Measurements from ENCODE around the gene INSYN2B. TPM values are rescaled to one million over a fixed set of nuclear protein-coding genes. Genes with fewer than 3 reads are reported as not detected.

Gene INSYN2B
- total RNA-seq, 3 donors from 2014 or later (not counting 1 experiment from before 2014, with no cell fraction given): not detected

DNA sequence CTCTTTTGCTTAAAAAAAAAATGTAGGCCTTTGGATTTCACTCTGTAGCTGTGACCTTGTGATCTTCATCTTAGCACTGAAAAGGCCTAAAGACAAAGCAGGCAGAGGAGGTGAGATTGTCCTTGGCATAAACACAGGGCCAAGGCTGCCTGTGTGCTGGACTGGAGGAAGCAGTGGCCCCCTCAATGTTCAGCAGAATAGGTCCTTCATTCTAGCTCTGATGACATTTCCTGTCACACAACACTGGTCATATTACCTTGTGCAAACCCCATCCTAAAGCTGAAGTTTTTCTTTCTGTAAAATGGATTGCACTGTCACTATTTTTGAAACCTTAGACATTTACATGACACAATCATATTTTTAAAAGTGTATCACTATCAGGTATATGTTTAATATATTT, 147.4 kb downstream of the INSYN2B start:
- Histone ChIP-seq H3K27me3 (ENCODE audit: control insufficient read depth, insufficient read depth, low read length) (no peaks in the 10 kb centered on the region), H3K36me3 (ENCODE audit: control insufficient read depth, insufficient read depth, low read length) (peaks cover 3% of the 10 kb centered on the region), H3K4me3 (ENCODE audit: low read length) (no peak overlapping the region), H3K27ac (ENCODE audit: low read length) (no peak overlapping the region), H3K4me1 (ENCODE audit: control insufficient read depth, insufficient read depth, low read length) (peaks cover 2% of the 10 kb centered on the region), H3K9me3 (ENCODE audit: control insufficient read depth, insufficient read depth, low read length) (no peaks in the 10 kb centered on the region)
- Mint-ChIP-seq H3K27me3 (ENCODE audit: low read depth in 2 of 2) (no peaks in the 10 kb centered on the region), H3K36me3 (no peaks in the 10 kb centered on the region), H3K4me1 (peaks cover 38 to 41% of the 10 kb centered on the region in 2 donors), H3K27ac (peak overlapping the region; percentile 64 to 72), H3K9me3 (no peaks in the 10 kb centered on the region), H3K4me3 (no peak overlapping the region)
- DNase-seq: no peak
- no peak for ATAC-seq
- TF ChIP-seq CTCF (IDR thresholded peaks at IDR 0.05): no peak
- intact Hi-C loops (cut with micrococcal nuclease): no loop called here

- WGBS (ENCODE audit: insufficient coverage): 88% methylated on average over 3 of the region's 3 CpGs
- DNase-seq (no peak), ATAC-seq (no peak)
- H3K27me3 ChIP-seq (ENCODE audit: control insufficient read depth, insufficient read depth, low read length): no peaks in the 10 kb centered on the region
- no peak for TF ChIP-seq CTCF (IDR thresholded peaks at IDR 0.05)
- Mint-ChIP-seq H3K27me3 (ENCODE audit: low read depth in 2 of 2) (no peaks in the 10 kb centered on the region), H3K9me3 (no peaks in the 10 kb centered on the region), H3K36me3 (no peaks in the 10 kb centered on the region), H3K4me3 (no peak overlapping the region), H3K27ac (peak overlapping the region; percentile 64 to 72), H3K4me1 (peaks cover 38 to 43% of the 10 kb centered on the region in 2 donors)
- H3K27ac ChIP-seq (ENCODE audit: low read length): no peak overlapping the region
- H3K9me3 ChIP-seq (ENCODE audit: control insufficient read depth, insufficient read depth, low read length): no peaks in the 10 kb centered on the region
- H3K4me3 ChIP-seq (ENCODE audit: low read length): no peak overlapping the region
- intact Hi-C loops (cut with micrococcal nuclease): no loop called here
- peaks cover 2% of the 10 kb centered on the region for H3K4me1 ChIP-seq (ENCODE audit: control insufficient read depth, insufficient read depth, low read length)
- H3K36me3 ChIP-seq (ENCODE audit: control insufficient read depth, insufficient read depth, low read length): peaks cover 3% of the 10 kb centered on the region
Observed at GRCh38 chr5:169832304-169832703, 148.0 kb downstream of the INSYN2B start.

DNA sequence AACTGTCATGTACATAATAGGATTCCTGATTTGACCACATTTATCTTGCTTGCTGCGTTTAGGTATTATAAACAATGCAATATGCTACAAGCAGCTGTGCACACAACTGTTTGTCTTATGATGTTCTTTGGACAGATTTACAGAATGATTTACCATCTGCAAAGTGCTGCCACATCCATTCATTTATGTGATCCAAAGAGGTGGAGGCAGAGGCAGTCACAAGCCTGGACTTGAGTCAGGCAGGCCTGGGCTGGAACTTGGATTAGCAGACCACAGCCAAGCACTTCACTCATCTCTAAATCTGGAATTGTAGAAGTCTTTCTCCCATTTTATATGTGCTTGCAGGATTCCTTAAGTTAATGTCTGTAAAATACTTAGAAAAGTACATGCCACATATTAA, 149.0 kb downstream of the INSYN2B start:
- intact Hi-C loops (cut with micrococcal nuclease): no loop called here
- DNase-seq (no peak), ATAC-seq (no peak)
- H3K27me3 ChIP-seq (ENCODE audit: control insufficient read depth, insufficient read depth, low read length): no peaks in the 10 kb centered on the region
- H3K4me3 ChIP-seq (ENCODE audit: low read length): no peak overlapping the region
- no peaks in the 10 kb centered on the region for H3K9me3 ChIP-seq (ENCODE audit: control insufficient read depth, insufficient read depth, low read length)
- H3K27me3 Mint-ChIP-seq (ENCODE audit: low read depth in 2 of 2): no peaks in the 10 kb centered on the region
- no peaks in the 10 kb centered on the region for H3K36me3 Mint-ChIP-seq
- peaks cover 3% of the 10 kb centered on the region for H3K36me3 ChIP-seq (ENCODE audit: control insufficient read depth, insufficient read depth, low read length)
- peak overlapping the region in 1 of 2 donors; percentile 72 for H3K27ac Mint-ChIP-seq
- no peak overlapping the region for H3K27ac ChIP-seq (ENCODE audit: low read length)
- H3K4me1 Mint-ChIP-seq: peaks cover 46 to 52% of the 10 kb centered on the region in 2 donors
- no peaks in the 10 kb centered on the region for H3K9me3 Mint-ChIP-seq
- H3K4me3 Mint-ChIP-seq: no peak overlapping the region
- TF ChIP-seq CTCF (IDR thresholded peaks at IDR 0.05): no peak
- WGBS (ENCODE audit: insufficient coverage): 100% methylated on average over 1 of the region's 1 CpG
- peaks cover 2% of the 10 kb centered on the region for H3K4me1 ChIP-seq (ENCODE audit: control insufficient read depth, insufficient read depth, low read length)

- DNase-seq (no peak), ATAC-seq (no peak)
- Mint-ChIP-seq H3K4me1 (peaks cover 46 to 58% of the 10 kb centered on the region in 2 donors), H3K9me3 (no peaks in the 10 kb centered on the region), H3K36me3 (no peaks in the 10 kb centered on the region), H3K27me3 (ENCODE audit: low read depth in 2 of 2) (no peaks in the 10 kb centered on the region), H3K27ac (peak overlapping the region; percentile 10 to 74), H3K4me3 (no peak overlapping the region)
- Histone ChIP-seq H3K36me3 (ENCODE audit: control insufficient read depth, insufficient read depth, low read length) (peaks cover 3% of the 10 kb centered on the region), H3K27ac (ENCODE audit: low read length) (no peak overlapping the region), H3K4me3 (ENCODE audit: low read length) (no peak overlapping the region), H3K4me1 (ENCODE audit: control insufficient read depth, insufficient read depth, low read length) (peaks cover under 1% of the 10 kb centered on the region), H3K27me3 (ENCODE audit: control insufficient read depth, insufficient read depth, low read length) (no peaks in the 10 kb centered on the region), H3K9me3 (ENCODE audit: control insufficient read depth, insufficient read depth, low read length) (no peaks in the 10 kb centered on the region)
- TF ChIP-seq CTCF (IDR thresholded peaks at IDR 0.05): no peak
- 66% methylated on average over 4 of the region's 4 CpGs for WGBS (ENCODE audit: insufficient coverage)
- intact Hi-C loops (cut with micrococcal nuclease): no loop called here
Observed at GRCh38 chr5:169828385-169828784, 151.9 kb downstream of the INSYN2B start.

Measured in natural killer cell (primary cell).